H1 (cell line): ENCODE data around the gene HES4. TPM values are rescaled to one million over a fixed set of nuclear protein-coding genes. Genes with fewer than 3 reads are reported as not detected.

Experiments used
- CTCF ChIA-PET: fragments of 300-600 bp; sonication (Branson Sonifier 250); formaldehyde crosslinking; loops from one replicate; lab custom pipeline; 2021; ENCODE audit not compliant: partially characterized antibody; lab: Charles Lee
- POLR2A ChIA-PET: fragments of 300-600 bp; sonication (Branson Sonifier 250); formaldehyde crosslinking; loops from one replicate; lab custom pipeline; 2021; ENCODE audit warnings: inconsistent platforms; ENCODE audit not compliant: partially characterized antibody; lab: Charles Lee
- DNase-seq, 2 experiments: peaks; one replicate each; pipeline versions ENCODE4 v3.0.0 to v3.0.0-alpha.2; 2010 to 2022; ENCODE audit warnings: low spot score in 2 of 2, low read depth in 1 of 2, mixed read lengths in 1 of 2
- FAIRE-seq: peaks from 2 replicates; lab custom pipeline; 2011; peaks lifted over from hg19 to GRCh38; lab: Jason Lieb, UNC
- H2AFZ ChIP-seq: 2 replicates; pipeline ENCODE4 v1.8.1; 2012; ENCODE audit warnings: low read length, inconsistent platforms
- H2AK5ac ChIP-seq: 2 replicates; pipeline ENCODE4 v1.6.1; 2013; ENCODE audit warnings: low read depth, low read length
- H2BK120ac ChIP-seq: replicated peaks from 2 replicates; pipeline ENCODE3; 2013; ENCODE audit warnings: low read depth, low read length, inconsistent platforms
- H2BK12ac ChIP-seq: 2 replicates; pipeline ENCODE4 v1.6.1; 2013; ENCODE audit warnings: low read depth, low read length
- H2BK15ac ChIP-seq: 2 replicates; pipeline ENCODE4 v1.6.1; 2013; ENCODE audit warnings: low read length
- H2BK20ac ChIP-seq: 2 replicates; pipeline ENCODE4 v1.6.1; 2013; ENCODE audit warnings: low read length
- H2BK5ac ChIP-seq: 2 replicates; pipeline ENCODE4 v1.6.1; 2013; ENCODE audit warnings: low read depth, low read length
- H3K14ac ChIP-seq: 2 replicates; pipeline ENCODE4 v1.6.1; 2013; ENCODE audit warnings: inconsistent platforms; ENCODE audit not compliant: insufficient read length
- H3K18ac ChIP-seq: 2 replicates; pipeline ENCODE4 v1.6.1; 2013; ENCODE audit warnings: low read length; ENCODE audit errors: extremely low read depth
- H3K23ac ChIP-seq: 2 replicates; pipeline ENCODE4 v1.6.1; 2013; ENCODE audit warnings: inconsistent platforms; ENCODE audit not compliant: insufficient read length
- H3K23me2 ChIP-seq: 2 replicates; pipeline ENCODE4 v1.6.1; 2013; ENCODE audit warnings: low read depth, low read length
- H3K27ac ChIP-seq: 2 replicates; pipeline ENCODE4 v1.6.1; 2011; ENCODE audit warnings: low read depth, low read length, inconsistent platforms
- H3K27me3 ChIP-seq, 4 experiments: replicated peaks in 1 of 4; 1 replicate in 1 of 4; 2 replicates in 3 of 4; pipeline versions ENCODE4 v1.6.1 to v1.8.1; 2011 to 2013; ENCODE audit warnings: low read length in 3 of 4, mild to moderate bottlenecking in 3 of 4, inconsistent platforms in 2 of 4, mixed read lengths in 2 of 4, moderate library complexity in 1 of 4; ENCODE audit not compliant: control insufficient read depth in 3 of 4, insufficient read depth in 3 of 4; ENCODE audit errors: extremely low read depth in 1 of 4
- H3K36me3 ChIP-seq, 4 experiments: 2 replicates each; pipeline versions ENCODE4 v1.6.1 to v1.8.1; 2011 to 2013; ENCODE audit warnings: mild to moderate bottlenecking in 4 of 4, low read length in 3 of 4, moderate library complexity in 2 of 4, control low read depth in 1 of 4, inconsistent platforms in 1 of 4; ENCODE audit not compliant: insufficient read depth in 4 of 4, control insufficient read depth in 2 of 4
- H3K4ac ChIP-seq: replicated peaks from 2 replicates; pipeline ENCODE3; 2013; ENCODE audit warnings: low read length, low read depth, mixed read lengths, inconsistent platforms; ENCODE audit not compliant: insufficient read length
- H3K4me1 ChIP-seq, 4 experiments: replicated peaks in 1 of 4; 1 replicate in 1 of 4; 2 replicates in 3 of 4; pipeline versions ENCODE4 v1.6.1 to v1.8.1; 2011 to 2013; ENCODE audit warnings: low read length in 3 of 4, inconsistent platforms in 2 of 4, mixed read lengths in 1 of 4; ENCODE audit not compliant: insufficient read depth in 4 of 4, control insufficient read depth in 3 of 4
- H3K4me2 ChIP-seq, 2 experiments: 2 replicates each; pipeline versions ENCODE4 v1.6.1 to v1.8.1; 2011 to 2013; ENCODE audit warnings: low read depth in 2 of 2, low read length in 2 of 2, control low read depth in 1 of 2, inconsistent platforms in 1 of 2, mild to moderate bottlenecking in 1 of 2; ENCODE audit not compliant: insufficient read depth in 1 of 2
- H3K4me3 ChIP-seq, 4 experiments: fragments of 200-600, 300-600 bp in 1 of 4; sonication (generic), shearing (Covaris generic), sonication (Bioruptor Twin) in 1 of 4; 2 replicates each; pipeline versions ENCODE4 v1.5.1 to v1.8.1; 2011 to 2016; ENCODE audit warnings: low read length in 4 of 4, low read depth in 3 of 4, control low read depth in 2 of 4, inconsistent platforms in 2 of 4, mild to moderate bottlenecking in 2 of 4, mixed read lengths in 1 of 4, moderate library complexity in 1 of 4; ENCODE audit not compliant: insufficient read depth in 2 of 4; ENCODE audit errors: extremely low read depth in 1 of 4
- H3K56ac ChIP-seq: replicated peaks from 2 replicates; pipeline ENCODE3; 2013; ENCODE audit warnings: low read depth, mild to moderate bottlenecking, mixed read lengths, low read length, inconsistent platforms; ENCODE audit not compliant: insufficient read length
- H3K79me1 ChIP-seq: 2 replicates; pipeline ENCODE4 v1.6.1; 2013; ENCODE audit warnings: low read depth, low read length, control low read depth
- H3K79me2 ChIP-seq, 2 experiments: 2 replicates each; pipeline versions ENCODE4 v1.6.1 to v1.8.1; 2012 to 2013; ENCODE audit warnings: low read length in 2 of 2, mild to moderate bottlenecking in 2 of 2, inconsistent platforms in 1 of 2; ENCODE audit not compliant: insufficient read depth in 2 of 2, control insufficient read depth in 1 of 2
- H3K9ac ChIP-seq, 4 experiments: replicated peaks in 1 of 4; 1 replicate in 1 of 4; 2 replicates in 3 of 4; pipeline versions ENCODE4 v1.6.1 to v1.8.1; 2011 to 2013; ENCODE audit warnings: low read depth in 3 of 4, low read length in 3 of 4, control low read depth in 2 of 4, mild to moderate bottlenecking in 2 of 4, moderate library complexity in 2 of 4, inconsistent platforms in 1 of 4; ENCODE audit errors: extremely low read depth in 1 of 4
- H3K9me3 ChIP-seq, 2 experiments: 2 replicates each; pipeline versions ENCODE4 v1.6.1 to v1.8.1; 2012 to 2013; ENCODE audit warnings: mild to moderate bottlenecking in 2 of 2, moderate library complexity in 2 of 2, control low read depth in 1 of 2, inconsistent platforms in 1 of 2, low read depth in 1 of 2, low read length in 1 of 2, mixed read lengths in 1 of 2; ENCODE audit not compliant: insufficient read depth in 2 of 2
- H4K20me1 ChIP-seq, 2 experiments: replicated peaks in 1 of 2; 2 replicates each; pipeline versions ENCODE3 to v1.8.1; 2011 to 2013; ENCODE audit warnings: inconsistent platforms in 2 of 2, low read length in 2 of 2, mild to moderate bottlenecking in 1 of 2; ENCODE audit not compliant: insufficient read depth in 2 of 2, control insufficient read depth in 1 of 2
- H4K5ac ChIP-seq: 2 replicates; pipeline ENCODE4 v1.6.1; 2013; ENCODE audit warnings: low read length, low read depth, mixed read lengths, inconsistent platforms; ENCODE audit not compliant: insufficient read length
- H4K8ac ChIP-seq: 2 replicates; pipeline ENCODE4 v1.8.0; 2013; ENCODE audit warnings: mild to moderate bottlenecking, moderate library complexity, low read length, inconsistent platforms; ENCODE audit not compliant: insufficient read depth; ENCODE audit errors: extremely low read depth
- H4K91ac ChIP-seq: replicated peaks from 2 replicates; pipeline ENCODE3; 2013; ENCODE audit warnings: low read length, mixed read lengths, inconsistent platforms; ENCODE audit not compliant: insufficient read length
- CHD1 ChIP-seq: IDR thresholded peaks from 2 replicates; pipeline ENCODE4 v1.6.1; 2012; ENCODE audit warnings: low read depth, low read length, improper control_type of control experiment
- EZH2 ChIP-seq: fragments of 200-600 bp; sonication (generic); IDR thresholded peaks from 2 replicates; pipeline ENCODE4 v1.7.1; 2012; ENCODE audit warnings: low read depth, mild to moderate bottlenecking, moderate library complexity, low read length, inconsistent platforms; ENCODE audit not compliant: severe bottlenecking
- GABPA ChIP-seq: IDR thresholded peaks from 2 replicates; pipeline ENCODE4 v1.6.1; 2011; ENCODE audit warnings: mild to moderate bottlenecking, low read length, moderate library complexity, borderline replicate concordance; ENCODE audit not compliant: insufficient read depth
- KDM4A ChIP-seq: IDR thresholded peaks from one replicate; pipeline ENCODE4 v1.7.1; 2012; ENCODE audit warnings: low read depth, mild to moderate bottlenecking, moderate library complexity, low read length, inconsistent platforms; ENCODE audit not compliant: severe bottlenecking
- RFX5 ChIP-seq: IDR thresholded peaks from 2 replicates; pipeline ENCODE4 v1.6.1; 2011; ENCODE audit warnings: low read depth, low read length, improper control_type of control experiment, borderline replicate concordance
- YY1 ChIP-seq: IDR thresholded peaks from 2 replicates; pipeline ENCODE4 v1.6.1; 2011; ENCODE audit warnings: low read depth, mild to moderate bottlenecking, low read length
- WGBS, 2 experiments: shearing (Covaris generic) in 1 of 2; methylation state at CpG; one replicate each; pipeline versions ENCODE4 v1.1.6 to v1.1.7; 2013 to 2015; ENCODE audit warnings: low lambda C conversion rate in 2 of 2, mixed read lengths in 2 of 2, inconsistent platforms in 1 of 2, low coverage in 1 of 2, missing lambda C conversion rate in 1 of 2; ENCODE audit not compliant: insufficient replicate concordance in 2 of 2, insufficient coverage in 1 of 2, insufficient read length in 1 of 2; ENCODE audit errors: extremely low coverage in 1 of 2, missing lambda C conversion rate in 1 of 2; 5-methylcytosine and 5-hydroxymethylcytosine counted together
- polyA plus RNA-seq, 7 experiments: library from polyadenylated mRNA; depleted of rRNA in 3 of 7; stranded (reverse) in 5 of 7; unstranded in 2 of 7; fragments of >200 nt in 5 of 7; fragments of 200-250 nt in 2 of 7; gene quantifications; 1 replicate in 5 of 7; 2 replicates in 1 of 7; 4 replicates in 1 of 7; pipeline versions ENCODE4 v1.2.1 to v1.2.3, GENCODE V29; 2011 to 2013; ENCODE audit warnings: missing spikeins in 2 of 7, mixed read lengths in 2 of 7
- total RNA-seq: library from RNA; stranded (reverse); fragmentation: NEBNext Ultra II Directional; extraction: Animal tissue kit (Norgen Biotek cat#: 25700); gene quantifications from 2 replicates; pipeline ENCODE4 v1.2.1, GENCODE V29; 2021

The HES4 gene
- total and polyA plus RNA-seq, 2 of the 8 experiments (the other 6 are each of a cell fraction or from before 2014, with no cell fraction given): 2.8 to 3.5 TPM

DNA sequence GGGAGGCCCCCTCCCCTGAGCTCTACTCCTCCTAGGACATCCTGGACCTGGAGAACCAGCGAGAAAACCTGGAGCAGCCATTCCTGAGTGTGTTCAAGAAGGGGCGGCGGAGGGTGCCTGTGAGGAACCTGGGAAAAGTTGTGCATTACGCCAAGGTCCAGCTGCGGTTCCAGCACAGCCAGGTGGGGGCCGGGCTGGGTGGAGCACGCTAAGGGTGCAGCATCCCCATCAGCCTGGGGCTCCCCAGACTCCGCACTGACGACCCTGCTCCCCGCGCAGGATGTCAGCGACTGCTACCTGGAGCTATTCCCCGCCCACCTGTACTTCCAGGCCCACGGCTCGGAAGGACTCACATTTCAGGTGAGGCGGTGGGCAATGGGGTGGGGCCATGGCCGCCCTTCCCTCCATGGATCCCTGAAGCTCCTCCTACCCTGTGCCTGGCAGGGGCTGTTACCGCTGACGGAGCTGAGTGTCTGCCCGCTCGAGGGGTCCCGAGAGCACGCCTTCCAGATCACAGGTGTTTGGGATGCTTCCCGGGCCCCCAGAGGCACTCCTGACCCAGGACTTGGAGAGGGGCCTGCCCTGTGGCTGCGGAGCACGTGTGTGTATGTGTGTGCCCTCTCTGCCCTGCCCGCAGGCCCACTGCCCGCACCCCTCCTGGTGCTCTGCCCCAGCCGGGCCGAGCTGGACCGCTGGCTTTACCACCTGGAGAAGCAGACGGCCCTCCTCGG is 29.5 kb downstream of the HES4 start:
- H3K4ac ChIP-seq: no peak overlapping the region
- no peak overlapping the region for H2AK5ac ChIP-seq
- no peak overlapping the region for H3K27ac ChIP-seq
- 27% methylated on average over 25 of the region's 33 CpGs; no CpG with 5 or more reads in 1 of the 2 experiments for WGBS, 2 experiments
- H3K36me3 ChIP-seq: no peaks in the 10 kb centered on the region; a peak in 2 of 8 replicates
- H3K23me2 ChIP-seq: peaks cover 10% of the 10 kb centered on the region; the same call in 1 of the 2 replicates
- DNase-seq (peak in 1 of 2 experiments; percentile 71), FAIRE-seq (no peak)
- no peak overlapping the region for H3K18ac ChIP-seq
- H3K4me3 ChIP-seq: peak overlapping the region in 3 of 4 experiments; percentile 22 to 50 (median 23); a peak in 6 of 8 replicates
- H3K4me2 ChIP-seq: peak overlapping the region; percentile 46 to 61
- H4K91ac ChIP-seq: no peak overlapping the region
- no peak overlapping the region for H2BK120ac ChIP-seq
- H3K56ac ChIP-seq: no peak overlapping the region
- H3K9me3 ChIP-seq: no peaks in the 10 kb centered on the region
- peaks cover 0 to 13% (median 7%) of the 10 kb centered on the region in 4 experiments; a peak in 5 of 7 replicates for H3K4me1 ChIP-seq
- no peak overlapping the region for H2BK12ac ChIP-seq
- H3K79me2 ChIP-seq: peaks cover 0 to 3% of the 10 kb centered on the region in 2 experiments; a peak in 1 of 4 replicates
- no peak overlapping the region for H2BK20ac ChIP-seq
- H3K23ac ChIP-seq: no peak overlapping the region
- peaks cover 11 to 70% (median 53%) of the 10 kb centered on the region in 4 experiments for H3K27me3 ChIP-seq
- H4K8ac ChIP-seq: no peak overlapping the region
- peaks cover 0 to 20% of the 10 kb centered on the region in 2 experiments for H4K20me1 ChIP-seq
- H2BK15ac ChIP-seq: no peak overlapping the region
- ChIA-PET POLR2A (interaction anchor here (0.8 to 1.4 kb wide), 5 partner anchors 9 to 64 kb away, joined by 3 to 5 read pairs (median 4); no protein-coding TSS in a partner anchor), CTCF (interaction anchor here (0.8 to 7.0 kb wide), 7 partner anchors 13 to 94 kb away, joined by 3 to 53 read pairs (median 4); partner anchors contain the start of gene PERM1)
- no peak overlapping the region for H4K5ac ChIP-seq
- H3K14ac ChIP-seq: no peak overlapping the region
- H2BK5ac ChIP-seq: no peak overlapping the region
- no peaks in the 10 kb centered on the region; the same call in 1 of the 2 replicates for H3K79me1 ChIP-seq
- no peak overlapping the region for H3K9ac ChIP-seq
- no peak overlapping the region for H2AFZ ChIP-seq
- peak; percentile 55 for TF ChIP-seq YY1
- TF ChIP-seq KDM4A: peak; percentile 32
- TF ChIP-seq RFX5: no peak
- TF ChIP-seq EZH2: peak; percentile 24
- TF ChIP-seq CHD1: no peak
- TF ChIP-seq GABPA: peak; percentile 22; the same call in 1 of the 2 replicates
